Glutamatergic neuron (in vitro differentiated cells): ENCODE results near the gene TEAD3. TPM values are rescaled to one million over a fixed set of nuclear protein-coding genes. Genes with fewer than 3 reads are reported as not detected.

Experiments used
- DNase-seq: peaks from one replicate; pipeline ENCODE4 v3.0.0; 2022
- H3K27ac Mint-ChIP-seq: one replicate; pipeline ENCODE4 v1.8.0; 2020; ENCODE audit warnings: mild to moderate bottlenecking, mixed read lengths, inconsistent platforms; ENCODE audit not compliant: unreplicated experiment
- H3K27me3 Mint-ChIP-seq: one replicate; pipeline ENCODE4 v1.8.0; 2020; ENCODE audit warnings: mild to moderate bottlenecking, moderate library complexity, mixed read lengths, inconsistent platforms; ENCODE audit not compliant: unreplicated experiment
- H3K36me3 Mint-ChIP-seq: one replicate; pipeline ENCODE4 v1.8.0; 2020; ENCODE audit warnings: mild to moderate bottlenecking, mixed read lengths, inconsistent platforms; ENCODE audit not compliant: unreplicated experiment
- H3K4me1 Mint-ChIP-seq: one replicate; pipeline ENCODE4 v1.8.0; 2020; ENCODE audit warnings: mild to moderate bottlenecking, low read depth, mixed read lengths, inconsistent platforms; ENCODE audit not compliant: unreplicated experiment
- H3K4me3 Mint-ChIP-seq: one replicate; pipeline ENCODE4 v1.8.0; 2020; ENCODE audit warnings: mild to moderate bottlenecking, mixed read lengths, inconsistent platforms; ENCODE audit not compliant: unreplicated experiment
- H3K9me3 Mint-ChIP-seq: one replicate; pipeline ENCODE4 v1.8.0; 2020; ENCODE audit warnings: mild to moderate bottlenecking, moderate library complexity, mixed read lengths, inconsistent platforms; ENCODE audit not compliant: unreplicated experiment
- CTCF ChIP-seq: fragments of 200-600 bp; sonication (generic); IDR thresholded peaks from one replicate; pipeline ENCODE4 v1.5.0; 2021; ENCODE audit not compliant: partially characterized antibody, unreplicated experiment
- total RNA-seq: library from RNA; stranded (reverse); fragmentation: NEBNext Ultra II Directional; extraction: Animal tissue kit (Norgen Biotek cat#: 25700); gene quantifications from one replicate; pipeline ENCODE4 v1.2.1, GENCODE V29; 2021; ENCODE audit not compliant: unreplicated experiment

TEAD3 gene
- total RNA-seq, 1 donor from 2014 or later, result 50.0 TPM

GRCh38 chr6:35452183-35453090 lies 44.4 kb downstream of the TEAD3 start, which contains the start of gene FANCE:
Gene FANCE (plus strand): TSS chr6:35452338. CDS start chr6:35452546, 208 bp downstream.
- peak; percentile 100 for DNase-seq
- Mint-ChIP-seq H3K27me3 (peaks cover 8% of the 10 kb centered on the region), H3K4me3 (peak within 1 kb of the TSS; percentile 83), H3K4me1 (peaks cover 25% of the 10 kb centered on the region), H3K36me3 (no peaks in the 10 kb centered on the region), H3K27ac (peak within 1 kb of the TSS; percentile 73), H3K9me3 (peaks cover 10% of the 10 kb centered on the region)
- no peak for TF ChIP-seq CTCF

- peaks cover 10% of the 10 kb centered on the region for H3K9me3 Mint-ChIP-seq
- no peaks in the 10 kb centered on the region for H3K36me3 Mint-ChIP-seq
- H3K4me3 Mint-ChIP-seq, result peak overlapping the region; percentile 83
- H3K27me3 Mint-ChIP-seq, result peaks cover 8% of the 10 kb centered on the region
- no peak for TF ChIP-seq CTCF
- no peak overlapping the region for H3K27ac Mint-ChIP-seq
- DNase-seq, result no peak
- peaks cover 29% of the 10 kb centered on the region for H3K4me1 Mint-ChIP-seq
Observed at GRCh38 chr6:35451354-35452182, 45.3 kb downstream of the TEAD3 start.

GRCh38 chr6:35449287-35449881 lies 47.5 kb downstream of the TEAD3 start:
- Mint-ChIP-seq H3K27me3 (peaks cover 2% of the 10 kb centered on the region), H3K36me3 (no peaks in the 10 kb centered on the region), H3K4me1 (peaks cover 14% of the 10 kb centered on the region), H3K4me3 (no peak overlapping the region), H3K27ac (no peak overlapping the region), H3K9me3 (peaks cover 10% of the 10 kb centered on the region)
- peak; percentile 63 for TF ChIP-seq CTCF
- DNase-seq, result no peak

GRCh38 chr6:35448191-35448590 lies 48.7 kb downstream of the TEAD3 start:
- TF ChIP-seq CTCF, result no peak
- Mint-ChIP-seq H3K9me3 (peaks cover 7% of the 10 kb centered on the region), H3K27me3 (no peaks in the 10 kb centered on the region), H3K36me3 (no peaks in the 10 kb centered on the region), H3K27ac (peak overlapping the region; percentile 85), H3K4me1 (peaks cover 12% of the 10 kb centered on the region), H3K4me3 (peak overlapping the region; percentile 14)
- DNase-seq, result peak; percentile 70
